ENCODE results near the gene ZDHHC13.

Gene ZDHHC13

DNA sequence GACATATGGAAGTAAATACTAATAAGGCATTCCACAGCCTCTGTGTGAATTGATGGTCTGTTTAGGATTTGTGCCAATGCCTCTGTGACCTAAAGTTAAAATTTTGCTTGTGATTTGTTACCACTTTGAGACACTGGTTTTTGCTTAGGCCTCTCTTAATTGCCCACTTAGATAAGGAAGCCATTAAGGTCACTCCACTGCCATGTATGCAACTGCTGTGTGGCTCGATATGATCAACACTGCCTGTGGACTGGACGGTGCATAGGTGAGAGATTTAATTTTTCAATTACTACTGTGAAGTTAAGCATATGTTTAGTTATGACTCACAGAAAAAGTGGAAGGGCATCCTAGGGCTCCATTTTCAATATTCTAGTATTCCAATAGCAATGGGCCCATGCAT, 47.9 kb downstream of the ZDHHC13 start:
- DNase-seq (ENCODE audit: low spot score), result no peak

DNA sequence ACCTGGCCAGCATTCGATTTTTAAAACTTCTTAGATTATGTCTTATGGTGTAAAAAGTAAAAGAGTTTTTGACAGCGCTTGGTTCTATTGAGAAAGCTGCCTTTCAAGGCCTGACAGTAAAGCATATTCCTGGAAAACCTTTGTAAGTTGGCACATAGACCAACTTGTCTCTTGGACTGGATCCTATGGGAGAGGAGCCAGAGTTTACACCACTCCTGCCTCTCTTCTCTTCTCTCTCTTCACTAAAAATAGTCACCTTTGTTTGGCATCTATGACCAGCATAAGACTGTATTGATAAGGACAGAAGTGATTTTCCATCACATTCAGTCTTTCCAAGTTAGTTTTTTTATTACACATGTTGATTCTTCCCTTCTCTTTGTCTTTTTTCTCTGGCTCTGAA, 51.1 kb downstream of the ZDHHC13 start:
- no peak for DNase-seq (ENCODE audit: low spot score)

DNA sequence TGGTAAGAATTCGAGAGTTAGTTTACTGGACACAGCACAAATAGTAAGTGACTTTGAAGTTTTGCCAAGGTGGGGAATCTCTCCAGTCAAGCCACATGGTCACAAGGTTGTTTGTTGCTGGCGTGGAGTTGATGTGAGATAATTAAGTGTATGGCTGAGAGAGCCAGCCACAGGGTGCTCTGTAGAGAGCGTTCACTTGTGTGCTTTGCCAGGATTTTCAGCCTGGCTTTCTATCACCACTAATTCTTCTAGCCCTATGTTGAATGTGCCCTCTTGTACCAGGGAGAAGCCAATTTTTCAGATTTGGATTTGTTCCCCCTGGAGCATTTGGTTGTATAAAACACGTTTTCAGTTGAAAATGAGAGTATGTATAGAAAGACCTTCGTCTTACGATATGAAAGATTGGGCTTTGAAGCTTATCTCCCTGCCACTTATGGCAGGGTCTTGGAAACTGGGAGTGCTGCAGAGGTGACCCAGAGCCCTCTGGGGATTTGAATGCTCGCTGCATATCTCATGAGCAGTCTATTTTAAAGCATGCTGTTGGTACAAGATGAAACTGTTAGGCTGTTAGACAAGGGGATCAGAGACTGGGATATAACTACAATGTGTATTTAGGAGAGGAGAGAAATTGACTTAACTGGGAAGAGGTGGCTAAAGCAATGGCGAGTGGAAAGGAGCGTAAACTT, 56.2 kb downstream of the ZDHHC13 start:
- DNase-seq (ENCODE audit: low spot score), result no peak

DNA sequence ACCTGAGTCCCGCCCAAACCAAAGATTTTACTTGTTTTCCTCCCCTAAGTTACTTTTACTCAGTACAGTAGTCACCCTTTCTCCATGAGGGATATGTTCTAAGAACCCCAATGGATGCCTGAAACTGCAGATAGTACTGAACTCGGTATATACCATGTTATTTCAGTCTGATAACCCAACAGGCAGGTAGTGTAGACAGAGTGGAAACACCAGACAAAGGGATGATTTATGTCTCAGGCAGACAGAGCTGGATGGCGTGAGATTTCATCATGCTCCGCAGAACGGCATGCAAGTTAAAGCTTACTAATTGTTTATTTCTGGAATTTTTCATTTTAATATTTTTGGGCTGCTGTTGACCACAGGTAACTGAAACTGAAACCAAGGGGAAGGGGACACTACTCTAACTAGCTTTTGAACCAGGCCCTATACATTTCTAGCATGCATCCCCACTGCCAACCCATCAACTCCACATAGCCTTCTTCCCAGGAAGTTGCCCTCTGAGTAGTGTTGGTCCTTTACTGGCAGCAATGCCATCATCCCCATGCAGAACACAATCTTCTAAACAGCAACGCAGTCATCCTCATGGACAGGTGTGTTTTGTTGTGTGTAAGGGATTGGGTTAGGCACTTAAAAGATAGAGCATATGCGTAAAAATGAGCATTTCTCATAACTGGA, 57.1 kb downstream of the ZDHHC13 start:
- no peak for DNase-seq (ENCODE audit: low spot score)

DNA sequence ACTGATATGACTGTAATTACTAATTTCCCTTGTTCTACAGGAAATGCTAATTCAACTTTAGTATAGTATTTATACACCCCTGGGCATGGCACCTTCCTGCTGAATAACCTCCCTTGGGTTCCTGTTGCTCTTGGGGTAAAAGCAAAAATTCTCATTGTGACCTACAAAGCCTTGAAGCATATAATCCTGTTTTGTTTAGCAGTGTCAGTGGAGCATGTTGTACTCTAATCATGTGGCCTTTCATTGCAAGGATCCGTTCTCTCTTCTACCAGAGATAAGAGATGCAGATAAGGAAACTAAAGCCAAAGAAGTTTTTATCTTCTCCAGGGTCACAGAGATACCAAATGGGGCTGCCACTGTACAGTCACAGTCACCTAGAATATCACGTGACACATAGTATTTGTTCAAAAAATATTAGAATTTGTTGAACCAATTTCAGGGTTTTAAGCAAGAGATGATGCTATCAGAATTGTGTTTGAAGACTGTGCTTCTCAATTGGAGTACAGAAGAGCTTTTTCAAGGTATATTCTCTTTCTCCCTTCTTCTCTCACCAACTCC, 59.7 kb downstream of the ZDHHC13 start:
- DNase-seq (ENCODE audit: low spot score), result no peak

DNA sequence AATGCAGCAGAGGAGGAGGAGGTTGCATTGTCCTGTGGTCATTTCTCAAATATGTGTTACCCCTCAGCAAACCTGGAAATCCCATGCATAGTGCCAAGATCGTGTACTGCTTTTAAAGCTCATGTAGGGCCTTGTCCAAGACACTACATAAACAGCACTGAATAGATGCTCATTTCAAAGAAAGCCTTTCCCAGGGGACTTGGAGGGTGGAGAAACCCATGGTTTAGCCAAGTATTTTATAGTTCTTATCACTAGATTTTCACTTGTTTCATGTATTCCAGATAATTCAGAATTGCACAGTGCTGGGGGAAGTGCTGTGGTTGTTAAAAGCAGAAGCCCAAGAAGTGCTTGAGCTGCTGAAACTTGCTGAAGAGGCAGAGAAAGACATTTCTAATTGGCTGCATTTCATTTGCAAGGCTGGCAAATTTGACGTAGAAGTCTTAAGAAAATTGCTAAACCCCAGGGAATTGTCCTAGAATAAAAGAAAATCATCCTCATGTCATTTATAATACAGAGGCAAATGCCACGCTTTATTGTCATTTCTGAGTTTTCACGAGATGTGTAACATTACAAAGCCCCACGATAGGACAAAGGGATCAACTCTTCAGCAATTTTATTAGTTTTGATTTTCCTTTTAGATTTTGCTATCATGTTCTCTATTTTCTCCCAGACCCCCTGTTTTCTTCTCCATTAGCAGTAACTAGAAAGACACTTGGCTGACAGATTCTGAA, 64.7 kb downstream of the ZDHHC13 start:
- no peak for DNase-seq (ENCODE audit: low spot score)

DNA sequence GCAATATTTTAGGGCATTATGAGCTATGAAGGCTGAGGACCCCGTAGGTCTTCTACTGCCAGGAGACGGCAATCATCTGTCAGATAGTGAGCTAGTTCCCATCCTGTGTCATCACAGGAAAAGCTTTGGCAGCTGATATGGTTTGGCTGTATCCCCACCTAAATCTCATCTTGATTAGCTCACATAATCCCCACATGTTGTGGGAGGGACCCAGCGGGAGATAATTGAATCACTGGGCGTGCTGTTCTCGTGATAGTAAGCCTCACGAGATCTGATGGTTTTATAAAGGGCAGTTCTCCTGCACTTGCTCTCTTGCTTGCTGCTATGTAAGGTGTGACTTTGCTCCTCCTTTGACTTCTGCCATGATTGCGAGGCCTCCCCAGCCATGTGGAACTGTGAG, 66.7 kb downstream of the ZDHHC13 start:
- no peak for DNase-seq (ENCODE audit: low spot score)

DNA sequence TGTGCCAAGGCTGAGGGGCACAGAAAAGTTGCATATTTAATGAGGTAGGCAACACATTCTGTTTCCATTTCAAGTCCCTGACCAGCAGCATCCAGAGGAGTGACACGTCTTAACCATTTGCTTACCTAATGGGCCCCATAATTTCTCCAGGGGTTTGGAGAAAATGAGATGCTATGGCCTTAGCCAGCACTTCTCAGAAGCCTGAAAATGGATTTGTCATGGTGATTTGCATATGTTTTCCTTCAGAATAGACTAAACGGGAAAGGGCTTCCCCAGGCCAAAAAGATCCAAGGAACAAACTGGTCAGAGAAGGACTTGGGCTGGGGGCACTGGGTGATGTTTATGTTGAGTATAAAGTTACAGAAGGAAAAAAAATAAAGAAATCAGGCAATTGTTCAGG, 68.1 kb downstream of the ZDHHC13 start:
- no peak for DNase-seq (ENCODE audit: low spot score)

DNA sequence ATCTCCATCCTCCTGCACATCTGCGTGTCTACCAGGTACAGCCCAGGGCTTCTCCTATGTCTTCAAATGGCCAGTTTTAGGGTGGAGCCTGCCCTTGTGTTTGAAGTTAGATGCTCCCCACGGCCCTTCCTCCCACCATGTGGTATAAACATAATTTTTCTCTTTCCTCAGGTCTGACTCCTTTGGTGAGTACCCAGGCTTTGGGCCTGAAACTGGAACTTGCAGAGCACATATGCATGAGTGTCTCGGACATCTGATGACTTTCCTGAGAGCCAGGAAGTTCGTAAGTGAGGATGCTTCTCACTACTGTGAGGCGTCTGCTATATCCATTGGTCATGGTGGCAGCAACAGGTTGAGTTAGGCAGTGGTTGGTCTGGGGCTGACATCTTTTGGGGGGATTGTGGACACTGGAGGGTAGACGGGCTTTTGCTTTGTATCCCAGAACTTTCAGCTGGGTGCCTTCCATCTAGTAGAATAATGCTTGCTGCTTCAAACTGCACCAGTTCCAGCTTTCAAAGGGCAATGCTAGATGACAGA, 68.6 kb downstream of the ZDHHC13 start:
- no peak for DNase-seq (ENCODE audit: low spot score)

DNA sequence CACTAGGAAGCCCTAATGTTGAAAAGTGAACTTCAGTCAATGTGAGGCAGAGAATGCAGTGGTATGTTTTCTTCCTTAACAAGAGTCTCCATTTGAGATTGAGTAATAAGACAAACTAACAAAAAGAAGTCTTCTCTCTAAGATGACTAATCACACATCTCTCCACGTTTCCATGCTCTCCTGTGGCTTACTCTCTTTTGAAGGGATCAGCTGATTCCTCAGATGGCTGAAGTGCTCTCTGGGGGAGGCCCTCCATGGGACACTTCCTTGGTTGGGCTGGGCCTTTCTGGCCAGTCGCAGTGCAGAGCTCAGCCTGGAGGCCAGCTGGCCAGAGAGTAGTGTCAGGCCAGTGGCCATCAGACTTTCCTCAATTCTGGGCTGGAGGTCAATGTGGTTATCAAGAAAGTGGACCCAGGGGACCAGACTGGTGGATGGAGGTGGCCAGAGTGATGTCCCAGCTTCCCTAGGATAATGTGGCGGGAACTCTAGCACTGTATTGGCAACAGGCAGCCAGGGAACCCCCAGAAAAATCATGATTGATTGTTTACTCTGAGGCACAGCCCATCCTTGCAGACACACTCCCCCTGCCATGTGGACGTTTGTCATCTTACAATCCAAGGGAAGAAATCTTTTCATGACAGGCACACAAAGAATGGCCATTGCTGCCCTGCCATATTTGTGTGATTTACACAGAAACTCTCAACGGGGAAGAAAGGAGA, 70.3 kb downstream of the ZDHHC13 start:
- no peak for DNase-seq (ENCODE audit: low spot score)

DNA sequence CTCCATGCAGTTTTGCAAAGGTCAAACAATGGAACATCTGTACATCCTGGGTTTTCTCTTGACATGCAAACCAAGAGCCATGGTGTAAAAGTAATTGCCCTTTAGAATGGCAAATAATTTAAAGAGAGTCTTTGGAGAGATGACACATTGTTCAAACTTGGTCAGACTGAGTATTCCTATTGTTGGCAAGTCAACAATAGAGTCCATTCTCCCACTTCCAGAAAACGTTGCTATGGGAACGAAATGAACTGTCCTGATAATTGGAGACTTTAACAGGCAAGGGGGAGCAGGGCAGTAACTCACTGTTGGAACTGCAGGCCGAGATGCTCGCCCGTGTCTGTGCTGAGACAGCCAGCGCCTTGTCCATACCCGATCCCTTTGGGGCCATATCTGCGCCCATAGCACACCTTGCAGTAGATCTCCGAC, 70.9 kb downstream of the ZDHHC13 start:
- DNase-seq (ENCODE audit: low spot score), result no peak

DNA sequence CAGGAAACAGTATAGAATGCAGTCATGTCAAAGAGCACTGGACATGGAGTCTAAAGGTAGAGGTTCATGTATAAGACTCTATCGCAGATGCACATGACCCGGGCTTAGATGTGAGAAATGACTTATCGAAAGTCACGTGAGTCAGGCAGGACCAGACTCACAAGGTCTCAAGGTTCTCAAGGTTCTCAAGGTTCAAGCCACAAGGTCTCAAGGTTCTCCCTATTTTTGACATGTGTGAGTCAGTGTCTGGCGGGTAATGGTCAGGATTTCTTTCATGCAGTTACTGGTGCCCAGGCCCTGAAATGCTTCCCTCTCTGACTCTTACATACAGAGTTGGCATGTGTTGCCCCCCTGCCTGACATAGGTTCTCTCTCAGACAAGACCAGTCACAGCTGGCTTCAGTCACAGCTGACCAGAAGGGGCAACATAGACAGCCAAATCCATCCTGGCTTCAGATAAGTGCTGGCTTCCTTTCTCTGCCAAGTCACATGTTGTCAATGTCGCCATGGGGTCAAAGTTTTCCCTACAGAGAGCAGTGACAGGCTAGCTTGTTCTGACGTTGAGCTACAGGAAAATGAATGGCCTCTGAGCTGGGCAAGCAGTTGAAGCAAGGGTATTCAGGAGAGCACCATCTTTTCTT, 74.7 kb downstream of the ZDHHC13 start:
- no peak for DNase-seq (ENCODE audit: low spot score)

DNA sequence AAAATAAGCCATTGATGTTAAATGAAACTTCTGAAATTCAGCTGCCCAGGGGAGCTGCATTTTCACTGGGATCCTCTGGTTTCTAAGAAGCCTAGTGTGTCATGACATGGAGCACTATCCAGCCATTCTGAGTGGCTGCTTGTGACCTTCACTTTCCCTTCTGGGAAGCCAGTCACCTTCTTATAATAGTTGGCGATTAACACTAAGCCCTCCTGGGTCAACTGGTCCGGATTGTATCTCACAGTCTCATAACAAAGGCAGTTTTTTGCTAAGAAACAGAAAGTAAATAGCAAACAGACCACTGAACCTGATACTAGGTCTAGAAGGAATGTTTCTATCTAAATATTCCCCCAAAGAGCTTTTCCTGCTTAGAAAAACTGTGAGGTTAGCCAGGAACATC, 76.9 kb downstream of the ZDHHC13 start:
- DNase-seq (ENCODE audit: low spot score), result no peak

DNA sequence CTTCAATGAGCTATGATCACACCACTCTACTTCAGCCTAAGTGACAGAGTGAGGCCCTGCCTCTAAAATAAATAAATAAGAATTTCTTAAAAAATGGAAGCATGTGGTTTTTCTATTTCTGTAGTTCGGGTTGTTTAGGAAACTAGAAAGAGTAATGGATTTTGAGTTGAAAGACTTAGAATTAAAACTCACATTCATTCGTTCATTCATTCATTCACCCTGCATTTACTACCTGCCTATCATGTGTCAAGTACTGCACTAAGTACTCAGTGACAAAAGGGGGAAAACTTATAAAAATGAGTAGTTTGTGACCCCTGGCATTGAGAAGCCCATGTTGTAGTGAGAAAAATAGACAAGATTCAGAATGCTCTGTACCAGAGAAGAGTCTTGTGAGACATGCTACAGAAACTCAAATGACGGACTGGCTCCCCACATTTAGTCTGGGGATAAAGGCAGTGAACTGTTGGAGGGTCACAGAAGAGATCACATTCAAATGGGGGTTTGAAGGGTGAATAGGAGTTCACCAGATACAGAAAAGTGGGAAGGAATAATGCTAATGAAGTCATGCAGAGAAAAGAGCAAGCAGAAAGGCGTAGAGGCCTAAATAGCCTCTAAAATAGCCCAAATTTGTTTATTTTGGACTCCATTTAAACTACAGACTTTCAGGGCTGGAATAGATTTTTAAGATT, 77.8 kb downstream of the ZDHHC13 start:
- DNase-seq (ENCODE audit: low spot score), result no peak

DNA sequence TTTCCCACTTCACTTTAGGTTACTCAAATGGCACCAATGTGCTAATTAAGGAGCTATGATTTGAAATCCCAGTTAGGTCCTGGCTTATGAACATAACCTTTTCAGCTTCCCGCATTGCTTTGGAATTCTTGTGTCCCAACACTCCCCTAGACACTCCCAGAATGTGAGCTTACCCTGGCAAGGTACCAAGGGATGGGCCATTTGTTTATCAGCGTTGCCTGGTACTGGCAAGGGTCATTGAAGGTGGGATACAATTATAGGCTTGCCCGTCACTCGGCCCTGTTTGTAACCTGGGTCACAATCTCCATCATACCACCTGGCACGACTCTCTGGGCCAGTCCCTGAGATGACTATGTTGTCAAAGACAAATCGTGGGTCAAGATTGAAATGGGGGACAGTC, 79.5 kb downstream of the ZDHHC13 start:
- peak; percentile 78 for DNase-seq (ENCODE audit: low spot score)

DNA sequence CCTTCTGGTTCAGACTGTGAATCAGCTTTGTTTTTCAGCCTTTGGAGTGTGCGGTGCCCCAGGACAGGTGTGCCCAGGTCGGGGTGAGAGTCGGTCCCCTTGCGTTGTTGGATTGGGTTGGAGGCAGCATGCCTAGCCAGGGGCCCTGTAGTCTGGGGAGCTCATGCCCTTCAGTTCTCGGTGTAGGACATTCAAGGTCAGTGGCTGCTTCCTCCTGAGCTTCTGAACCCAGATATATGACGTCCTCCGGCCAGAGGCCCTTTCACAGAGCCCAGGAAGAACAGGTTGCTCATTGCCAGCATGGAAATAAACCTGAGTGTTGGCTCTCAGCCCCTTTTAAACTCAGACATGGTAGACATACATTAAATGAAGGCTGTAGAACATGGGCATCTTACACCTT, 82.1 kb downstream of the ZDHHC13 start:
- DNase-seq (ENCODE audit: low spot score), result no peak

DNA sequence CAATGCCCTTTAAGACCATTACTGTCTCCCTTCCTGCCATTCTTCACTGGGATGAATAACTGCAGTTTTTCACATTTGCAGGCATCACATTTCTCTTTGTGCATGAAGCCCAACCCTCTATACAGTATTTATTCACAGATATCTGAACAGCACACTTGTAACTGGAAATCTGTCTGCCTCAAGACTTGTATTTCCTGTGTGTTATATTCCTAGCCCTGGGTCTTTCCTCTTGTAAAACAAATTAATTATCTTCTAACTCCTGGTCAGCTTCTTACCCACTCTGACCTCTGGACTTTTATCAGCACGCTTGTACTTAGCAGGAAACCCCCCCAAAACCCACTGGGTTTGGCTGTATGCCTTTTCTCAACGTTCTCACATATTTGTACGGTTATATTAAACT, 82.8 kb downstream of the ZDHHC13 start:
- no peak for DNase-seq (ENCODE audit: low spot score)

DNA sequence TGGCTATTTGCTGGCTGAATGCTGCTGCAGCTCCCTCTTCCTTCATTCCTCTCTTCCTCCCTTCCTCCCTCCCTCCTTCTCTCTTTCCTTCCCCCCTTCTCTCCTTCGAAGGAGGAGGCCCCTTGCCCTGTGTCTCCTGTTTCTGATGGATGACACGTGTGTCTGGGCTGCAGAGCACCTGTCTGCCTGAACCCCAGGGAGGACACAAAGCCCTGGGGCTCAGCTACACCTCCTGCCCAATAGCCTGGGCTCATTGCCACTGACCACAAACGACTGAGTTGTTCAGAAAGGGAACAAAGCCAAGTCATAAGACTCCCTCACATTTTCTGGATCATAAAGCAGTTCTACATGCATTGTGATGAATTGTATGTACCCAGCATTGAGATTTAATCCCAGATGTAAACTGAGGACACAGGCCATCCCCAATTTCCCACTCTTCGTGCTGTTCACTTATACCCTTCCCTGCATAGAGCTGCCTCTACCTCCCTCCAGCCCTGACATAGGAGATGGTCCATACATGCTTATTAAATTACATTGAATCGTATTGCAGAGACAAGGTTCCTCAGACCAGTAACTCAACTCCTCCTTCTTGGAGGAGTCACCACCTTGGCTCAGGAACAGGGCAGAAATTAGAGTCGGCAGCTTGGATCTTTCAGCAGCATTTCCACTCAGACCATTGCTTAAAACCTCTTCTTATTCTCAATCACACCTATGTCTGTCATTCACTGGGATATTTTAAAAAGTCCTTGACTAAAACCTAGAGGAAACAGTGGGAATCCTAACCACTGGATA, 83.6 kb downstream of the ZDHHC13 start:
- peak; percentile 58 for DNase-seq (ENCODE audit: low spot score)

DNA sequence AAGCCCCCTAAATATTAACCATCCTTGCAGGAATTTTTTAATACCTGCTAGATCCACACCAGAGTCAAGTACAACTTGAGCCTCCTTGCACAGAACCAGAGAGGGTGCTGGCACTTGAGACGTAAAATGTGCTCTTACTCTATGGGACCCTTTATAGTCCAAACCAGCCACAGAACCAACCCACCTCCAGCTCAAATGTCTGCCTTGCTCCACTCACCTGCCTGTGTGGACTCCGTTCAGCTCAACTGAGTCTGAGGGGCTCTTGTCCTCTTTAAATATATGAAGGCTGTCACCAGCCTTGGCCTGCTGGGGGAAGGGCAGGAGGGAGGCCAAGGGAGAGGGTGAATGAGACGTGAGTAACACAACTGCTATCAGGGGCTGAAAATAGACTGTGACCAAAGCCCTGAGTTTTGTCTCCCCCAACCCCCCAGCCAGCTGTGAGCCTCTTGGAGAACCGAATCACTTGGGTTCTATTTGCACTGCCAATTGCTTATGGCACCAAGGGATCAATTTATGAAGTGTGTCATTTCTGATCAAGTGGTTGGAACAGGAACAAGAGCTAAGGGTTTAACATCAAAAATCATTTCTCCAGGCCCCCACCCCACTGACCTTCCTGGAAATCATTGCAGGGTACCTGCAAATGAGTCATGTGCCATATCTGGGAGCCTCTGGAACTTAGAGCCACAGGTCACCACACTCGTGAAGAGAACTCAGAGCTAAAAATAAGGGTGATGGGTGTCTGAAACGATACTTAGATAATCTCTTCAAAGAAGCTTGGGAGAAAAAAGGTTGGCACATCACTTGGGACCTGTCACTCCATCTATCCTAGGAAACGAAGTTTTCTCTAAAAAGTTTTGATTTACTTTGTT, 85.0 kb downstream of the ZDHHC13 start, which contains the start of gene CSRP3:
TSS of gene CSRP3 (minus strand) at position 247 of the 869 bp plus-strand sequence. CDS start 9,535 bp downstream, outside the sequence.
- DNase-seq (ENCODE audit: low spot score), result no peak
